CD1c-positive myeloid dendritic cell (primary cell): ENCODE data around the gene GRK3.
"Not testable (repeated sequence)": the region's sequence is repeated elsewhere in the genome, so short reads cannot be mapped to it uniquely, and the experiment has no call there.

Source experiments
- DNase-seq: peaks from one replicate; pipeline ENCODE4 v3.0.0-alpha.2; 2016; ENCODE audit errors: extremely low spot score

GRK3 gene

GRCh38 chr22:25571969-25572707, 7.7 kb downstream of the GRK3 start:
- not testable (repeated sequence) for DNase-seq

DNA sequence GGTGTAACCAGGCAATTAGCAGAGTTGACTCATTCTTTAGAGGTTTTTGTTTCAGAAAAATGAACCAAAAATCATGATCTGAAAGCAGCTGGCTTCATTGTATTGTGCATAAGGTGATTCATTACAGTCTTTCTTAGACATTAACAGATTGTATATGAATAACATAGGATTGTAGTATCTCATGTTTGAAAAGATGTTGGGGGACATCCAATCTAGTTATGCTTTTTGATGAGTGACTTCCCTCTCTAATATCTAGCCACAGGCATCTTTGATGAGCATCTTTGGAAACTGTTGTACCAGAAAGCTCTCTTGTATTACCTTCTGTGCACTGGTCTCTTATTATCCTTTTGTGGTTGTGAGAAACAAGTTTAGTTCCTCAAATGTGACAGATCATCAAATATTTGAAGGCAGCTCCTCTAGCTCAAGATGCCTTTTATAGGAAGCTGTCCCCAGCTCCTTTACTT, 8.3 kb downstream of the GRK3 start:
- DNase-seq: peak; percentile 52

DNA sequence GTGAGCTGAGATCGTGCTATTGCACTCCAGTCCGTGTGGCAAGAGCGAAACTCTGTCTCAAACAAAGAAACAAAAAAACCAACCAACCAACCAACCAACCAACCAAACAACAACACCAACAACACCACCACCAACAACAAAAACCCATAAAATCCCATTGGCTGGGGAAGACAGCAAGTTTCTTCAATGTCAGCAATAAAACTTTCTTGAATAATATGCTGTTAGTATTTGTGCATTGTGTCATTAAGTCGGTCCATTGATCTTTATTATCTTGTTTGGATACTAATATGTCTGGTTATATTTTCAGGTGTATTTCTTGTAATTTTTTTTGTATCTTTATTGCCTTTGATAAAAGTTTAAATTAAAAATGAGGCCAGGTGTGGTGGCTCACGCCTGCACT, 9.4 kb downstream of the GRK3 start:
- no peak for DNase-seq

DNA sequence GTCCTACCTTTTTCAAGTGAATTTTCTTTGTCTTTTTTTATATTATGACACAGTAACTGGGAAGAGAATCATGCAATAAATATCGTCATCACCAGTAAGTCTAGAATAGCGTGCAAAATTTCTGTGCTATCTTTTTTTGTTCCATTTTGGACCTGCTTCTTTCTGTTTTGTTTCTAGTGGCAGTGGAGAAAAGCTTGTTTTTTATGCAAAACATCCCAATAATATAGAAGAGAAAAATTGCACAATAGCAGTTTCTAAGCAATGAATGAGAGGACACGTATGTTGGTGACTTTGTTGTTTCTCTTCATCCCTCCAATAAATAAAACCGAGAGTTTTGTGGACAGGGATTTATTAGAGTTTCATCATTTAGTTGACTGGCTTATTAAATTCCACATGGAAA, 10.3 kb downstream of the GRK3 start:
- no peak for DNase-seq

- DNase-seq: not testable (repeated sequence)
Measured at GRCh38 chr22:25575674-25576392, 11.4 kb downstream of the GRK3 start.

- not testable (repeated sequence) for DNase-seq
Measured at GRCh38 chr22:25581452-25581851, 17.0 kb downstream of the GRK3 start.

- no peak for DNase-seq
Measured at GRCh38 chr22:25582946-25583345, 18.5 kb downstream of the GRK3 start.

DNA sequence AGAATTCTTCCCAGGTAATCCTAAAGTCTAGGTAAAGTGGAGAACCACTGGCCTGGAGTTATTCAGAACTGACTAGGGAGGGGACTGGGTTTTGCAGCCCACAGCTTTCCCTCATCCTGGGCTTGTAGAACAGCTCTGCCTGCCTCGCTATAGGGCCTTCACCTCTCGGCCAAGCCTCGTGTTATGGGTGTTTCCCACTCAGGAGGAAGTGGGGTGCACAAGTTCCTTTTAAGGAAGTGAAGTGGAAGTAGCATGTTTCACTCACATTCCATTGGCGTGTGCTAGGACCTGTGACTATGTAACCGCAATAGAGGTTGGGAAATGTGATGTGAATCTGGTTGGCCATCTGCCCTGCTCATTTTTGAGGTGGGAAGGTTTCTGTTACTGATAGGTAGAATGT, 20.5 kb downstream of the GRK3 start:
- DNase-seq: peak; percentile 74

GRCh38 chr22:25589664-25590063, 25.2 kb downstream of the GRK3 start:
- not testable (repeated sequence) for DNase-seq

- not testable (repeated sequence) for DNase-seq
Measured at GRCh38 chr22:25593323-25593722, 28.8 kb downstream of the GRK3 start.

DNA sequence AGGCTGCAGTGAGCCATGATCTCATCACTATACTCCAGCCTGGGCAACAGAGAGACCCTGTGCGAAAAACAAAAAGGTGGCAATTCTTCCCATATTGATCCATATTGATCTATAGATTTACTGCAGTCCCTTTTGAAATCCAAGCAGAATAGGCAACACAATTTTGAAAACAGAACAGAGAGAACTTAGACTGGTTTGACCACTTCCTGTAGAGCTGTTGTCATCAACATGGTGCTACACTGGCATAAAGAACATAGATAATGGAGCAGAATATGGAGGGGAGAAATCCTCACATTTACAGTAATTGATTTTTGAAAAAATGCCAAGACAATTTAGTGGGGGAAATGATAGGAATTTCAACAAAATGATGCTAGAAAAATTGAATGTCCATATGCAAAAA, 34.1 kb downstream of the GRK3 start:
- DNase-seq: no peak

DNA sequence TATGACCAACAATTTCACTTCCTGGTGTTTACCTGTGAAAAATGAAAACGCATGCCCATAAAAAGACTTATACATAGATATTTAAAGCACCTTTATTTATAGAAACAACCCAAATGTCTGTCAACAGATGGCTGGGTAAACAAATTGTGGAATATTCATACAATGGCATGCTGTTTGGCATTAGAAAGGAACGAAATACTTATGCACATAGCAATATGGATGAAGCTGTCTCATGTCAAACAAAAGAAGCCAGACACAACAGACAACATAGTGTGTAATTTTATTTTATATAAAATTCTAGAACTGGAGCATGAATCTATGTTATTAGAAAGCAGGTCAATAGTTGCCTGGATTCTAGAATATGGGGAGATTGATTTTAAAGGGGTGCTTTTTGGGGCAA, 38.0 kb downstream of the GRK3 start:
- DNase-seq: no peak

- DNase-seq: no peak
Measured at GRCh38 chr22:25602916-25603315, 38.4 kb downstream of the GRK3 start.

GRCh38 chr22:25605146-25605545, 40.7 kb downstream of the GRK3 start:
- not testable (repeated sequence) for DNase-seq

GRCh38 chr22:25605565-25605964, 41.1 kb downstream of the GRK3 start:
- DNase-seq: not testable (repeated sequence)

DNA sequence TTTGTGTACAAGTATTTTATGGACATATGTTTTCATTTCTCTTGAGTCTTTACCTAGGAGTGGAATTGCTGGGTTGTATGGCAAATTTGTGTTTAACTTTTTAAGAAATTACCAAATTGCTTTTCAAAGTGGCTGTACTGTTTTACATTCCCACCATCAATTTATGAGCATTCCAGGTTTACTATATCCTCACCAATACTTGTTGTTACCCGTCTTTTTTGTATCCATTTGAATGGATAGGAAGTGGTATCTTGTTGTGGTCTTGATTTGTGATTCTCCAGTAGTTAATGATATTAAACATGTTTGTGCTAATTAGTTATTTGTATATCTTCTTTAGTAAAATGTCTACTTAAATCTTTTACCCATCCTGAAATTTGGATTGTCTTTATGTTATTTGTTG, 46.8 kb downstream of the GRK3 start:
- not testable (repeated sequence) for DNase-seq

GRCh38 chr22:25613131-25613530, 48.7 kb downstream of the GRK3 start:
- not testable (repeated sequence) for DNase-seq

DNA sequence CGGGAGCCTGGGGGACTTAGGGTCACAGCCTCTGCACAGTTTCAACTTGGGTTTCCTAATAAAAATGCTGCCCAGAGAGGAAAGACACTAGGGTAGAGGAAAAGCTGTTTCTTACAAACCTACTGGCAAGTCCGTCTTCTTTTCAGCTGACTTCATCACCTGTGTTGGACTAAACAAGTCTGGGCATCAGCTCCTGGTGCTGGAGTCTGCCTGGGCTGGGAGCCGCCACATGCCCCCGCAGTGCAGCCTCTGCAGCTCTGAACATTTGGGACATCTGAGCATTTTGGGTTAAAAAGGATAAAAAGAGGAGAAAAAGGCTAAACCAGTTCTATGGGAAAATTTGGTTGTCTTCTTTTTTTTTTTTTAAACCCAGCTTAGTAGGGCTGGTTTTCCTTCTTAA, 49.1 kb downstream of the GRK3 start:
- not testable (repeated sequence) for DNase-seq

DNA sequence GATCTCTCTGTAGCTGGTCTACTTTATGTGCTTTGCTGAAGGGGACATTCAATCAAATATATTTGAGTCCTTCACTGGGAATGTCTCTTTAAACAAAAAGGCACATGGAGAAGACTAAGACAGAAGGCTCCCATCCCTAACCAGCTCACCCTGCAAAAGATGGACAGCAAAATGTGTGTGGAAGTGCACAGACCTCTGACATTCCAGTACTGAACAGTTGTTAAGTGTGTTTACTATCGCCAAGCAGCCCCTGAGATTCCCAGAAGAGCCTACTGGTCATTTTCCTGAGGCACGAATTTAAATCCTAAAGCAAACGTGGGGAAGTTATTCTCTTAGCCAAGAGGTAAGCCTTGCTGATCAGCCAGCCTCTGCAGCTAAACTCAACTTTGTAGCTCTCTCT, 50.3 kb downstream of the GRK3 start:
- not testable (repeated sequence) for DNase-seq

- DNase-seq: no peak
Measured at GRCh38 chr22:25621986-25622385, 57.5 kb downstream of the GRK3 start.

GRCh38 chr22:25623310-25623734, 58.8 kb downstream of the GRK3 start:
- no peak for DNase-seq

- no peak for DNase-seq
Measured at GRCh38 chr22:25623851-25624250, 59.4 kb downstream of the GRK3 start.

- DNase-seq: no peak
Measured at GRCh38 chr22:25624476-25624875, 60.0 kb downstream of the GRK3 start.
